Measurements from ENCODE around the gene YEATS2. TPM values are rescaled to one million over a fixed set of nuclear protein-coding genes. Genes with fewer than 3 reads are reported as not detected.

YEATS2 gene
- total RNA-seq, 6 donors from 2014 or later: 23.9 to 65.0 (median 41.2) TPM

- WGBS, 2 donors: 95 to 98% methylated on average over 3 of the region's 3 CpGs
- DNase-seq: no peak
- Histone ChIP-seq H3K9me3 (no peaks in the 10 kb centered on the region), H3K27ac (no peak overlapping the region), H3K4me1 (no peaks in the 10 kb centered on the region), H3K4me3 (no peak overlapping the region), H3K36me3 (peaks cover 0 to 7% (median 0%) of the 10 kb centered on the region in 4 donors), H3K27me3 (no peaks in the 10 kb centered on the region)
- TF ChIP-seq CTCF (IDR thresholded peaks at IDR 0.05) (no peak), EP300 (IDR thresholded peaks at IDR 0.05) (no peak), POLR2A (IDR thresholded peaks at IDR 0.05) (no peak), POLR2AphosphoS5 (IDR thresholded peaks at IDR 0.05) (no peak)
- no peak for ATAC-seq (ENCODE audit: low FRiP score in 2 of 2)
Observed at GRCh38 chr3:183711516-183711915, 13.9 kb downstream of the YEATS2 start.

- ATAC-seq (ENCODE audit: low FRiP score in 2 of 2) (no peak), DNase-seq (no peak)
- Histone ChIP-seq H3K27ac (no peak overlapping the region), H3K27me3 (no peaks in the 10 kb centered on the region), H3K4me1 (no peaks in the 10 kb centered on the region), H3K4me3 (no peak overlapping the region), H3K36me3 (peaks cover 6 to 38% (median 13%) of the 10 kb centered on the region in 4 donors), H3K9me3 (no peaks in the 10 kb centered on the region)
- no peak for TF ChIP-seq EP300 (IDR thresholded peaks at IDR 0.05)
- no peak for TF ChIP-seq CTCF (IDR thresholded peaks at IDR 0.05)
- TF ChIP-seq POLR2AphosphoS5 (IDR thresholded peaks at IDR 0.05): no peak
- no peak for TF ChIP-seq POLR2A (IDR thresholded peaks at IDR 0.05)
Observed at GRCh38 chr3:183714622-183715021, 17.0 kb downstream of the YEATS2 start.

GRCh38 chr3:183718012-183718411 lies 20.4 kb downstream of the YEATS2 start:
- no peak for TF ChIP-seq POLR2A (IDR thresholded peaks at IDR 0.05)
- no peak for TF ChIP-seq POLR2AphosphoS5 (IDR thresholded peaks at IDR 0.05)
- TF ChIP-seq CTCF (IDR thresholded peaks at IDR 0.05): no peak
- TF ChIP-seq EP300 (IDR thresholded peaks at IDR 0.05): no peak
- 88 to 95% methylated on average over 3 of the region's 3 CpGs for WGBS, 2 donors
- DNase-seq (no peak), ATAC-seq (ENCODE audit: low FRiP score in 2 of 2) (no peak)
- Histone ChIP-seq H3K9me3 (no peaks in the 10 kb centered on the region), H3K27ac (no peak overlapping the region), H3K36me3 (peaks cover 11 to 69% (median 29%) of the 10 kb centered on the region in 4 donors), H3K4me3 (no peak overlapping the region), H3K27me3 (no peaks in the 10 kb centered on the region), H3K4me1 (no peaks in the 10 kb centered on the region)

- Histone ChIP-seq H3K27ac (no peak overlapping the region), H3K36me3 (peaks cover 19 to 89% (median 50%) of the 10 kb centered on the region in 4 donors), H3K27me3 (no peaks in the 10 kb centered on the region), H3K4me3 (no peak overlapping the region), H3K4me1 (no peaks in the 10 kb centered on the region), H3K9me3 (no peaks in the 10 kb centered on the region)
- WGBS, 2 donors: 73 to 79% methylated on average over 6 of the region's 6 CpGs
- TF ChIP-seq CTCF (IDR thresholded peaks at IDR 0.05) (no peak), POLR2A (IDR thresholded peaks at IDR 0.05) (no peak)
- DNase-seq: no peak
- ATAC-seq (ENCODE audit: low FRiP score in 2 of 2): no peak
Observed at GRCh38 chr3:183725387-183725786, 27.8 kb downstream of the YEATS2 start.

- H3K4me3 ChIP-seq: no peak overlapping the region
- ATAC-seq (ENCODE audit: low FRiP score in 2 of 2) (no peak), DNase-seq (no peak)
- no peaks in the 10 kb centered on the region for H3K27me3 ChIP-seq
- no peaks in the 10 kb centered on the region for H3K4me1 ChIP-seq
- peaks cover 13 to 85% (median 39%) of the 10 kb centered on the region in 4 donors for H3K36me3 ChIP-seq
- TF ChIP-seq POLR2A (IDR thresholded peaks at IDR 0.05) (no peak), CTCF (IDR thresholded peaks at IDR 0.05) (no peak), EP300 (IDR thresholded peaks at IDR 0.05) (no peak), POLR2AphosphoS5 (IDR thresholded peaks at IDR 0.05) (no peak)
- H3K27ac ChIP-seq: no peak overlapping the region
- 80 to 83% methylated on average over 1 of the region's 1 CpG for WGBS, 2 donors
- no peaks in the 10 kb centered on the region for H3K9me3 ChIP-seq
Observed at GRCh38 chr3:183728204-183728603, 30.6 kb downstream of the YEATS2 start.
